Measurements from ENCODE around the gene UNC5C. TPM values are rescaled to one million over a fixed set of nuclear protein-coding genes. Genes with fewer than 3 reads are reported as not detected.

Gene UNC5C
- total and polyA plus RNA-seq, 2 experiments from 2014 or later: 3.5 to 16.0 TPM

- 89% methylated on average over 1 of the region's 1 CpG for WGBS (ENCODE audit: low lambda C conversion rate, missing lambda C conversion rate)
- no peaks in the 10 kb centered on the region for H3K9me2 ChIP-seq (replicated peaks; ENCODE audit: insufficient read depth)
- H3K79me2 ChIP-seq: no peaks in the 10 kb centered on the region
Measured at GRCh38 chr4:95243892-95244291, 304.9 kb downstream of the UNC5C start.

GRCh38 chr4:95238554-95238953, 310.2 kb downstream of the UNC5C start:
- no peaks in the 10 kb centered on the region for H3K27me3 ChIP-seq
- no peaks in the 10 kb centered on the region for H3K9me3 ChIP-seq (ENCODE audit: low read depth)
- no peaks in the 10 kb centered on the region for H4K20me1 ChIP-seq (ENCODE audit: insufficient read depth, poor library complexity, severe bottlenecking)
- no peak overlapping the region for H3K4me2 ChIP-seq
- H3K4me3 ChIP-seq: no peak overlapping the region
- no peaks in the 10 kb centered on the region for H3K79me2 ChIP-seq
- H3K9me2 ChIP-seq (replicated peaks; ENCODE audit: insufficient read depth): no peaks in the 10 kb centered on the region
- no peaks in the 10 kb centered on the region for H3K36me3 ChIP-seq (replicated peaks; ENCODE audit: insufficient read depth, low read depth)
- no peaks in the 10 kb centered on the region for H3K4me1 ChIP-seq (ENCODE audit: insufficient read depth)
- TF ChIP-seq EZH2phosphoT487 (IDR thresholded peaks at IDR 0.05; ENCODE audit: low read depth, severe bottlenecking, unreplicated experiment) (no peak), EZH2 (IDR thresholded peaks at IDR 0.05; ENCODE audit: borderline replicate concordance) (no peak), CTCF (IDR thresholded peaks at IDR 0.05; ENCODE audit: poor library complexity) (no peak)
- H2AFZ ChIP-seq: no peak overlapping the region
- no peak for DNase-seq (ENCODE audit: low spot score)
- no peak overlapping the region for H3K27ac ChIP-seq

More at GRCh38 chr4:95243892-95244291, 304.9 kb downstream of the UNC5C start:
- Histone ChIP-seq H3K27ac (no peak overlapping the region), H3K27me3 (no peaks in the 10 kb centered on the region), H3K4me2 (no peak overlapping the region), H3K36me3 (replicated peaks; ENCODE audit: insufficient read depth, low read depth) (no peaks in the 10 kb centered on the region), H3K9me3 (ENCODE audit: low read depth) (no peaks in the 10 kb centered on the region), H4K20me1 (ENCODE audit: insufficient read depth, poor library complexity, severe bottlenecking) (no peaks in the 10 kb centered on the region), H3K4me3 (no peak overlapping the region), H2AFZ (no peak overlapping the region), H3K4me1 (ENCODE audit: insufficient read depth) (no peaks in the 10 kb centered on the region)
- no peak for TF ChIP-seq EZH2 (IDR thresholded peaks at IDR 0.05; ENCODE audit: borderline replicate concordance)
- no peak for TF ChIP-seq EZH2phosphoT487 (IDR thresholded peaks at IDR 0.05; ENCODE audit: low read depth, severe bottlenecking, unreplicated experiment)
- no peak for TF ChIP-seq CTCF (IDR thresholded peaks at IDR 0.05; ENCODE audit: poor library complexity)
- DNase-seq (ENCODE audit: low spot score): no peak

GRCh38 chr4:95232358-95233156, 316.2 kb downstream of the UNC5C start:
- Histone ChIP-seq H3K4me1 (ENCODE audit: insufficient read depth) (no peaks in the 10 kb centered on the region), H3K27ac (no peak overlapping the region), H3K36me3 (replicated peaks; ENCODE audit: insufficient read depth, low read depth) (no peaks in the 10 kb centered on the region), H4K20me1 (ENCODE audit: insufficient read depth, poor library complexity, severe bottlenecking) (no peaks in the 10 kb centered on the region), H3K27me3 (no peaks in the 10 kb centered on the region), H3K4me3 (no peak overlapping the region), H3K79me2 (no peaks in the 10 kb centered on the region), H3K9me2 (replicated peaks; ENCODE audit: insufficient read depth) (no peaks in the 10 kb centered on the region), H2AFZ (no peak overlapping the region), H3K4me2 (no peak overlapping the region), H3K9me3 (ENCODE audit: low read depth) (no peaks in the 10 kb centered on the region)
- DNase-seq (ENCODE audit: low spot score): no peak
- TF ChIP-seq EZH2 (IDR thresholded peaks at IDR 0.05; ENCODE audit: borderline replicate concordance): no peak
- TF ChIP-seq EZH2phosphoT487 (IDR thresholded peaks at IDR 0.05; ENCODE audit: low read depth, severe bottlenecking, unreplicated experiment): no peak
- no peak for TF ChIP-seq CTCF (IDR thresholded peaks at IDR 0.05; ENCODE audit: poor library complexity)
- WGBS (ENCODE audit: low lambda C conversion rate, missing lambda C conversion rate): 63% methylated on average over 7 of the region's 7 CpGs

Data from hepatocyte (in vitro differentiated cells).